ENCODE results near the gene RPS27.

RPS27 gene

DNA sequence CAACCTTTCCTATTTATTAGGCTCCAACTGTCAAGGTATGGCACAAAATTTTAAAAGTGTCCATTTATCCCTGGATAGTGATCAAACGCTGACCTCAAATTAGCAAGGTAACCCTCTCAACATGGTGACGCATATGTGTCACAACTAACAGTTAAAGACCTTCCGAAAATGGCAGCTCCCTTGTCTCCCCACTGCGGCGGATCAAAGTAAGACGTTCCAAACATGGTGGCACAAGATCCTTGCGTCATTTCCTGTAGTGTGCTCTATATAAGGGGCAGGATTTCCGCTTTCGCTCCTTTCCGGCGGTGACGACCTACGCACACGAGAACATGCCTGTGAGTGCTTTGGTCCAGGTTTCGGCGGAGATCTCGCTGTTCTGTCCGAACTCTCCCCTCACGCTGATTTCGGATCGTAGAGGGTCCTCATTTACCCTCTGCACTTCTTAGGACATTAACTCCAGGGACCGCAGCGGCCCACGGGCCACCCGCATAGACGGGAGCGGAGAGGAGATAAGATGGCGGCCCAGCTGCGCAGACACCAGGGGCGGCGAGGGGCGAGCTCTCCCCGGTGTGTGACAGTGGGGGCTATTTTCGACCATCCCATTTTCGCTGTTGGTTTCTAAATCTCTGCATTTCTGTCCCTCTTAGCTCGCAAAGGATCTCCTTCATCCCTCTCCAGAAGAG lies at the start of gene RPS27:
RPS27 (plus strand) TSS at position 295 of the 683 bp plus-strand sequence; CDS start at position 330, 35 bp downstream.
- peak; percentile 90 for DNase-seq

- DNase-seq, result no peak
Measured at GRCh38 chr1:153941826-153942725, 48.5 kb upstream of the RPS27 start.

DNA sequence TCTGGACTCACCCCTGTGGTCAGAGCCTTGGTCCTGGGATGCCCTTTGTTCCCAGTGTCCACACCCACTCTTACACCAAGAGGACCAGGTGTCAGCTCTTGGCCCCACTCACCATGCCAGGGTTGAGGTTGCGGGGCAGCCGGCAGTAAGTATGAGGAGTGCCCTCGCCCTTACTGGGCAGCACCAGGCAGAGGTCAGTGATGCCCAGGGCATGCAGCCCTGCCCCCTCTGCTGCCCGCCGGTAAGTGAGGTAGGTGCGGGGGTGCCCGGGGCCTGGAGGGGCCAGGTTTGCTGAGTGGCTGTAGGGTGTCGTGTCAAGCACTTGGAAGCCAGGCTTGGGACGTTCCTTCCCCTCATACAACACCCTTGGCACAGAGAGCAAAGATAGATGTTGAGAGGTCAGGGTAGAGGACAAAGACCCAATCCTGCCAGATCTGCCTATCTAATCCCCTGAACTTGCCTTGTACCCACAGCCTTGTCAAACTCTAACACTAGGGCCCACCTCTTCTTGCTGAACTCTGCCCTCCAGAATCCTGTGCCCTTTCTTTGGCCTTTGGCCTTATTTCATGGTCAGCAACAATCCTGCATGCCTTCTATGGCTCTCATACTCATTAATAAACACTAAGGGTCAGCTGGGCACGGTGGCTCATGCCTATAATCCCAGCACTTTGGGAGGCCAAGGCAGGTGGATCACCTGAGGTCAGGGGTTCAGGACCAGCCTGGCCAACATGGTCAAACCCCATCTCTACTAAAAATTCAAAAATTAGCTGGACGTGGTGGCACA lies 47.6 kb upstream of the RPS27 start:
- DNase-seq, result no peak

GRCh38 chr1:153944005-153944826 lies 46.3 kb upstream of the RPS27 start:
- no peak for DNase-seq

DNA sequence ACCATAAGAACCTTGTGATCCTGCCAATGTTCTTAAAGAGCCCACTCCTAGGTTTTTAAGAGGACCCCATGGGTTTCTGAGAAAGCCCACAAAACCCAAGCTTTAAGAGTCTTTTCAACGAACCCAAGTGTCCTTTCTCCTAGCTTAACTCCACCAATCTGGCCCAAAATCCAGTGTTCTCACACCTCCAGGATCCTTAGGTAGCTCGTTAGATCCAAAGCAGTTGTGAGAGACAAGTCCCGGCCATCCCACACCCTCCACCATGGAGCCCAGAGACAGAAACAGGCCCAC lies 45.8 kb upstream of the RPS27 start:
- no peak for DNase-seq

GRCh38 chr1:153945131-153945794 lies 45.3 kb upstream of the RPS27 start:
- peak; percentile 85 for DNase-seq

GRCh38 chr1:153945795-153946621 lies 44.6 kb upstream of the RPS27 start:
- peak; percentile 87 for DNase-seq

- peak; percentile 88 for DNase-seq
Measured at GRCh38 chr1:153946622-153947241, 43.8 kb upstream of the RPS27 start, which contains the start of gene DENND4B. Gene DENND4B, minus strand, starts transcription at chr1:153946718. Its CDS starts 2,344 bp downstream, at chr1:153944374.

GRCh38 chr1:153951183-153951582 lies 39.4 kb upstream of the RPS27 start:
- no peak for DNase-seq

DNA sequence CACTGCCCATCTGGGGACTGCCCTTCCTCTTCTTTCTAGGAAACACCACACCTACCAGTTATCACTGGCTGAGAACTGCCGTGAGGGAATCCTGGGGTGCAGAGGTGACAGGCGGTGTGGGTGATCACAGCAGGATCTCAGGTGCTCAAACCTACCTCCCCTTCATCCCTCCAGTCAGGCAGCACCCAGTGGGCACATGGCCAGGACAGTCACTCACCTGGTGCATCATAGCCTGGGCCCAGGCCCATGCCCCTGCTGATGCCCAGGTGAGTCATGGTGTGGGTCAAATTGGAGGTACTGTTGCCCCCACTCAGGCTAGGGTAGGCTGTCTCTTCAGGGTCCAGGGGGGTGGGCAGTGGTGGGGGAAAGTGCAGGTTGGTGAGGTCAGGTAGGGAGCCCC lies 38.8 kb upstream of the RPS27 start:
- no peak for DNase-seq

DNA sequence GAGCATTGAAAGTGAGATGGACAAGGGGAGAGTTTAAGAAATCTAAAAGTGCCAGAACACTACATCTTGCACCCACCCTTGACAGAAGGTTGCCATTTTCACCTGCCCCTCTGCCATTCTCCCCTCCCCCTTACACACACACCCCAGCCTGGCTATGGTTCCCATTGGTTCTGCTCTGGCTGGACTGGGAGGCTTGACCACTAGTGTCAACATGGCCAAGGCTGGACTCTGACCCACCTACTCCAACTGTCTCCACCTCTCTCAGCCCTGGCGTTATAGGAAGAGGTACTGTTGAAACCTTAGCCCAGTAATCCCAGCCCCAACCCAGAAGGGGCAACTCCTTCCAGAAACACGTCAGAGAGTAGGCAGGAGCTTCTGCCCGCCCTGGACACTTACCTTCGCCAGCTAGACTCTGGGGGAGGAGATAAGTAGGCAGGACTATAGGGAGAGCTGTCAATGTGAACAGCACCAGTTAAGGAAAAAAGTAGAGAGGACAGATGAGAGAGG lies 36.6 kb upstream of the RPS27 start:
- no peak for DNase-seq

DNA sequence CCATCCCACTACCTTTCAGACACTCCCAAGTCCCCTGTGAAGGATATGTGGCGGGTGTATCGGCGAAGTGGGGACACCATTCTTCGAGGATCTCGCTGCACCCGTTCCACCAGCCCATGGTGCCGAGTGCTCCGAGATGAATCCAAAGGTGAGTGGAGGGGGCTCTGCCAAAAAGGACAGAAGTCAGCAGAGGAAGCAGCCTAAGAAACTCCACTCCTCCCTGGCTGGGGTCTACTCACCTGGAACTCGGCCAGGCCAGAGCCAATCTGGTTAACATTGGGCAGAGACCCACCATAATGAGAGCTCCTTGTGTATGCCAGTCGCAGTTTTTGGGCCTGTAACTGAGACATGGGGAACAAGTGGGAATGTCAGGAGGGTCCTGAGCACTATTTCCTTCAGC lies 35.7 kb upstream of the RPS27 start:
- DNase-seq, result no peak

DNA sequence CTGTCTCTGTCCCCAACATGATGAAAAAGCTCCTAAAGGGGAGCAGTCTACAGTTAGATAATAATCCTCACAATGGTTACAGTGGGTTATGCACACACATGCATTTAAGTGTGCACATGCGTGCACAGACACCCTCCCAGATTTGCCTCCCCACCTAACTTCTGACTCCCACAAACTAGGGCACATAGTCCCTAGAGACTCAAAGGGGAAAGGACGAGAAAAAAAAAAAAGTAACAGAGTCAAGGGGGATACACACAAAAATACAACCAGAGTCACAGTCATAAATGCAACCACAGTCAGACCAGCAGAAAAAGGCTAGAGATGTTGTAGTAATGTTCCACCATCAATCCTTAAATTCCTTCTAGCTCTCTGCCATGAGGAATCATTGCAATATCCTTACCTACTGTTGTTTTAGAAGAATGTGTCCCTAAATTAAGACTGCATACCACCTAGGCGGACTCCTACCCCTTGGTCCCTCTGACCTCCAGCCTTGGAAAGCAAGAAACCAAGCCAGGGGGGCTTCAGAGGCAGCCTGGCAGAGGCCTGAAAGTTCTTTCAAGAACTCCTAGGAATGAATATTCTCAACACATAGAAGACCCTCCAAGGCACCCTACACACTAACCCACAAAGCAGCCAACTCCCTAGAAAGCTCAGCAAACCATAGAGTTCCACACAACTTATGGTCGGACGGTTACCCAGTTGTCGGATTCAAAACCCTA lies 33.4 kb upstream of the RPS27 start:
- no peak for DNase-seq

DNA sequence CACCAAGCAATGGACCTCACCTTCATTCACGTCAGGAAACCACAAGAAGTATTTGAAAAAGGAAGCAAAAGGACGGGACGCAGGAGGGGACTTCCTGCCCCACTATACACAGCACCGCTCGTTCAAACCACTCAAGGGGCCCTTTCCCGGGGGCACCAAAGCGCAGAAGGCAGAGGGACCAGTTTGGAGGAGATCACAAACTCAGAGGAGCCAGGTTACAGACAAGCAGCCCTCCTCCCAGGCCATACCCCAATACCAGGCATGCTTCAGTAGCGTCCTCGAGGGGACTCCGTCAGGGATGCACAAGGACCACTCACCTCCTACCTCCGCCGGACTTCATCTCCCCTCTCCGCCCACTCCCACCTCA lies 32.8 kb upstream of the RPS27 start:
- peak; percentile 72 for DNase-seq

GRCh38 chr1:153958111-153958960 lies 32.2 kb upstream of the RPS27 start, which contains the start of gene CRTC2:
Gene CRTC2, minus strand, starts transcription at chr1:153958612. Its CDS starts 115 bp downstream, at chr1:153958497.
- DNase-seq, result peak; percentile 96

GRCh38 chr1:153958961-153959260 lies 31.7 kb upstream of the RPS27 start:
- no peak for DNase-seq

- no peak for DNase-seq
Measured at GRCh38 chr1:153959454-153959853, 31.1 kb upstream of the RPS27 start.

DNA sequence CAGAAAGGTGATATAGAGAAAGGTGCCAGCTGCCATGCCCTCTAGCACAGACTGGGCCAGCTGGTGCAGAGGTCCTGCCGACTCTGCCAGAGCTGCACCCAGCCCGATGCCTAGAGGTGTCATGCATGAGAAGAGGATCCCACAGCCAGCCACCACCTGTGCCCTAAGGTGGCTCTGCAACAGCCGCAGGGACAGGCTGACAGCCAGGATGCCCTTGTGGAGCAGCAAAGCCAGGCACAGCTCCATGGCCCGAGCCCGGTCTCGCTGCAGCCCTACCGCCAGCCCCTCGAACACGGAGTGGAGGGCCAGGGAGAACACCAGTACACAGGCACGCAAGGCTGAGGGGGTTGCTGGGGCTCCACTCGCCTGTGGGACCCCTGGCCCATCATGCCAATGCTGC lies 30.4 kb upstream of the RPS27 start:
- DNase-seq, result no peak

- DNase-seq, result no peak
Measured at GRCh38 chr1:153961421-153961820, 29.1 kb upstream of the RPS27 start.
